Measurements from ENCODE around the gene CAPSL. TPM values are rescaled to one million over a fixed set of nuclear protein-coding genes. Genes with fewer than 3 reads are reported as not detected.

CAPSL gene
- total and polyA plus RNA-seq, 8 donors: 1.7 TPM; not detected in 7

DNA sequence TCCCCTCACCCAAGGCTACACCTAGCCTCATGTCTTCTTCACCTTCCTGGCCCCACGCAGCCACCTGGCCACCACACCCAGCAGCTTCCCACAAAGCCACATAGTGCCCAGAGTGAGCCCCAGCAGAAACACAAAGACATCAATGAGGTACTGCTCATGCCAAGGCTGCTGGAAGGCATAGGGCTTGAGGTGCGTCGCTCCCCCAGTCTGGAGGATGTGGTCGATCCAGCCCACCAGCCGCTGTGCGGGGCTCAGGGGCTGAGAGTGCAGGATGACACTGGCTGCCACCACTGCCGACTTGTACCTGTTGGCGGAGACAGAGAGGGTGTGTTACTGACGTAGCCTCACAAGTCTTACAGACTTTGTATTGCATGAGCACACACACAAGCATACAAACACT lies 15.8 kb upstream of the CAPSL start:
- H3K4me3 ChIP-seq: no peak overlapping the region

DNA sequence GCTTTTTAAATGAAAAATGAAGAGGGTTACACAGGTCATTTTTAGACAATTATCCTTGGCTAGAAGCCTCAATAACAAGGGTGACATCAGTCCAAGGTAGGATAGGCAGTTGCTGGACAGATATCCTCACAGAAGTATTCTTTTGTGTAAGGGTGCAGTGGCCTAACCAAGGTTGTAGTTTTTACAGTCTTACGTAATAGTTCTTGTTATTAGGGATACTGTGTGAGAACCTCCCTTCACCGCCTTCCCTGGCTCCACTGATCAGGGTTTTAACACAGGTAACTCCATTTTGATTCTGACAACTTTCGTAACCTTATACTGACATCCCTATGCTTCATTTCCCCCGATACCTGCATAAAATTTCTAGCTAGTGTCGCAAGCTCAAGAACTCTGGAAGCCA lies 8.7 kb upstream of the CAPSL start:
- ATAC-seq: no peak
- Histone ChIP-seq H3K4me3 (no peak overlapping the region), H3K9me3 (no peaks in the 10 kb centered on the region), H3K36me3 (no peaks in the 10 kb centered on the region), H3K27me3 (no peaks in the 10 kb centered on the region), H3K27ac (no peak overlapping the region), H3K4me1 (no peaks in the 10 kb centered on the region)
- no peak for FAIRE-seq
- DNase-seq: no peak
- TF ChIP-seq, protein P1, sequence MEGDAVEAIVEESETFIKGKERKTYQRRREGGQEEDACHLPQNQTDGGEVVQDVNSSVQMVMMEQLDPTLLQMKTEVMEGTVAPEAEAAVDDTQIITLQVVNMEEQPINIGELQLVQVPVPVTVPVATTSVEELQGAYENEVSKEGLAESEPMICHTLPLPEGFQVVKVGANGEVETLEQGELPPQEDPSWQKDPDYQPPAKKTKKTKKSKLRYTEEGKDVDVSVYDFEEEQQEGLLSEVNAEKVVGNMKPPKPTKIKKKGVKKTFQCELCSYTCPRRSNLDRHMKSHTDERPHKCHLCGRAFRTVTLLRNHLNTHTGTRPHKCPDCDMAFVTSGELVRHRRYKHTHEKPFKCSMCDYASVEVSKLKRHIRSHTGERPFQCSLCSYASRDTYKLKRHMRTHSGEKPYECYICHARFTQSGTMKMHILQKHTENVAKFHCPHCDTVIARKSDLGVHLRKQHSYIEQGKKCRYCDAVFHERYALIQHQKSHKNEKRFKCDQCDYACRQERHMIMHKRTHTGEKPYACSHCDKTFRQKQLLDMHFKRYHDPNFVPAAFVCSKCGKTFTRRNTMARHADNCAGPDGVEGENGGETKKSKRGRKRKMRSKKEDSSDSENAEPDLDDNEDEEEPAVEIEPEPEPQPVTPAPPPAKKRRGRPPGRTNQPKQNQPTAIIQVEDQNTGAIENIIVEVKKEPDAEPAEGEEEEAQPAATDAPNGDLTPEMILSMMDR (IDR thresholded peaks at IDR 0.05): no peak
- intact Hi-C loops (cut with DNase I): no loop called here
- WGBS, 2 donors: 72 to 76% methylated on average over 5 of the region's 5 CpGs

More for the DNA sequence above, 15.8 kb upstream of the CAPSL start:
- WGBS, 2 donors: 56 to 69% methylated on average over 9 of the region's 9 CpGs
- TF ChIP-seq, protein P1 (IDR thresholded peaks at IDR 0.05): no peak
- H3K9me3 ChIP-seq: no peaks in the 10 kb centered on the region
- H3K4me1 ChIP-seq: no peaks in the 10 kb centered on the region
- no peak for ATAC-seq
- peaks cover 0 to 4% (median 0%) of the 10 kb centered on the region in 4 donors for H3K27me3 ChIP-seq
- peak in 1 of 6 donors; percentile 33 for DNase-seq
- H3K36me3 ChIP-seq: no peaks in the 10 kb centered on the region
- FAIRE-seq: no peak
- intact Hi-C loops (cut with DNase I): no loop called here
- H3K27ac ChIP-seq: no peak overlapping the region

DNA sequence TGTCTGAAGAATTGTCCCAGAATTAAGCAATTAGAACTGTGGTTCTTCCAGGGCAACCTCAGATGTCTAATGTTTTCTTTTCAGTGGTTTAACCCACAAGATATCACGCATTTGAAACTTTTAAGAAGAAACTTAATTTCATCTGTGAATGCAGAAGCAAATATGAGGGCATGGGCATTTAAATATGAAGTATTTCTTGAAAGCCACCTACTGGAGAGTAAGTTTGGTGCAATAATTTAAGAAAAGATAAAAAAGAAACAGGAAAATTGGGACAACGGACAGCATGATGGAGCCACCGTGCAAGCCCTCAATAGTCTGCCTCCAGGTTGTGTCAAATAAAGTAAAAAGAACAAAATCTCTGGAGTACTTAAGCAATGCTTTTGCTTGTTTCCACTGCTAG lies 1.2 kb upstream of the CAPSL start:
- Histone ChIP-seq H3K4me1 (no peaks in the 10 kb centered on the region), H3K36me3 (no peaks in the 10 kb centered on the region), H3K27ac (no peak overlapping the region), H3K4me3 (no peak overlapping the region), H3K27me3 (no peaks in the 10 kb centered on the region), H3K9me3 (no peaks in the 10 kb centered on the region)
- TF ChIP-seq, protein P1 (IDR thresholded peaks at IDR 0.05): no peak
- ATAC-seq: no peak
- DNase-seq: no peak
- 53 to 63% methylated on average over 3 of the region's 3 CpGs for whole genome bisulfite sequencing, 2 donors
- FAIRE-seq: no peak
- intact Hi-C loops (cut with DNase I): no loop called here

DNA sequence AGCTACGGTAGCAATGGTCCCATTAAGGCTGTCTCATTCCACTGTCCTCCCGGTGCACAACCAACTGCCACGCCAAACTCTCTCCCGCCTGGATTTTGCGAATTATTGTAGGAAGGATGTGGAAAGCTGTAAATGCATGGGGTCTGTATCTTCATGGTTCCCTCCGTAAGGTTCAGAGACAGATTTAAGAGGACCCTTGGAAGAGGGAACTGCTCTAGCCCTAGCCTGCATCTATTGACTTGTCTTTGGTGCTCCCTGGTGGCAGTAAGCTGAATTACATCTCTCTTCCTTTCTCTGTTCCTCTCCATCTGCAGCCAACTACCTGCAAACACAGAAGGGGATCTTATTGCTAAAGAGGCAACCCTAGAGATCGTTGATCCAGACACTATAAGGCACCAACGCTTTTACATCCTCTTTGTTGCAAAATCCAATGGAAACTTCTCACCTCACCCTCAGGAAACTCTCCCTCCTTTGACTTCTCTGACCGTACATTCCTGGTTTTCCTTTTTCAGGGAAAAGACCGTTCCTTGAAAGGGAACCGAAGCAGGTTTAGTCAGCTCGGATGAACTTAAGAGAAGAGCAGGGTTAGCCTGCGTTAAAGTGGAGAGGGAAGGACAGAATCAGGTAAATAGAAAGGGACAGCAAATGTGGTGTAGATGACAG lies 11.9 kb downstream of the CAPSL start:
- peaks cover 0 to 7% (median 2%) of the 10 kb centered on the region in 4 donors for H3K27me3 ChIP-seq
- H3K9me3 ChIP-seq: no peaks in the 10 kb centered on the region
- H3K4me1 ChIP-seq: no peaks in the 10 kb centered on the region
- H3K36me3 ChIP-seq: no peaks in the 10 kb centered on the region
- intact Hi-C loops (cut with DNase I): loop anchor here in 2 of 3 donors (10.0 kb wide), 3 partner anchors 142 to 842 kb away; no protein-coding TSS in a partner anchor
- no peak overlapping the region for H3K27ac ChIP-seq
- no peak overlapping the region for H3K4me3 ChIP-seq
- TF ChIP-seq, protein P1 (IDR thresholded peaks at IDR 0.05): peak; percentile 56 to 76 (median 66)
- FAIRE-seq: no peak
- DNase-seq: peak in 3 of 6 donors; percentile 17 to 55 (median 23)
- WGBS, 2 donors: 30 to 35% methylated on average over 13 of the region's 13 CpGs
- peak; percentile 77 to 92 (median 87) for ATAC-seq
